WTC11 (cell line): ENCODE results near the gene EIF3B. TPM values are rescaled to one million over a fixed set of nuclear protein-coding genes. Genes with fewer than 3 reads are reported as not detected.
A peak's percentile ranks its signal among the peaks of the same experiment; 100 is the strongest.

Experiments
- E2F5 ChIP-seq: sonication (generic); formaldehyde crosslinking; IDR thresholded peaks from 2 replicates; pipeline ENCODE4 v1.8.1; 2022; ENCODE audit warnings: mild to moderate bottlenecking, moderate library complexity, missing genetic modification reagents
- FOXP1 ChIP-seq: sonication (generic); formaldehyde crosslinking; IDR thresholded peaks from 2 replicates; pipeline ENCODE4 v1.8.0; 2022; ENCODE audit warnings: missing genetic modification reagents, mild to moderate bottlenecking, moderate library complexity, borderline replicate concordance
- HMGA2 ChIP-seq: fragments of 250-450 bp; sonication (Bioruptor Pico); IDR thresholded peaks from 2 replicates; pipeline ENCODE4 v1.4.0; 2021; ENCODE audit warnings: mild to moderate bottlenecking, moderate library complexity
- HMGXB4 ChIP-seq: sonication (generic); formaldehyde crosslinking; IDR thresholded peaks from 2 replicates; pipeline ENCODE4 v1.8.1; 2023; ENCODE audit warnings: mild to moderate bottlenecking, moderate library complexity, missing genetic modification reagents
- KAT7 ChIP-seq: sonication (generic); formaldehyde crosslinking; IDR thresholded peaks from 2 replicates; pipeline ENCODE4 v1.8.1; 2023; ENCODE audit warnings: missing genetic modification reagents, mild to moderate bottlenecking, borderline replicate concordance
- MLX ChIP-seq: sonication (generic); formaldehyde crosslinking; IDR thresholded peaks from 2 replicates; pipeline ENCODE4 v1.8.1; 2023; ENCODE audit warnings: mild to moderate bottlenecking, missing genetic modification reagents, moderate library complexity
- NFE2L1 ChIP-seq: sonication (generic); formaldehyde crosslinking; IDR thresholded peaks from 2 replicates; pipeline ENCODE4 v1.8.1; 2023; ENCODE audit warnings: missing genetic modification reagents
- NFYB ChIP-seq: sonication (generic); formaldehyde crosslinking; conservative IDR thresholded peaks from 2 replicates; pipeline ENCODE4 v1.8.0; 2022; ENCODE audit warnings: low read depth, missing genetic modification reagents
- PREB ChIP-seq: sonication (generic); formaldehyde crosslinking; IDR thresholded peaks from 2 replicates; pipeline ENCODE4 v1.8.1; 2022; ENCODE audit warnings: mild to moderate bottlenecking, missing genetic modification reagents, moderate library complexity, borderline replicate concordance
- RELA ChIP-seq: sonication (generic); formaldehyde crosslinking; IDR thresholded peaks from 2 replicates; pipeline ENCODE4 v1.8.1; 2022; ENCODE audit warnings: missing genetic modification reagents, mild to moderate bottlenecking, borderline replicate concordance
- RORB ChIP-seq: fragments of 250-450 bp; sonication (Bioruptor Pico); IDR thresholded peaks from 2 replicates; pipeline ENCODE4 v1.9.0; 2021; ENCODE audit warnings: mild to moderate bottlenecking
- SOX15 ChIP-seq: fragments of 250-450 bp; sonication (Bioruptor Pico); IDR thresholded peaks from 2 replicates; pipeline ENCODE4 v1.9.0; 2021; ENCODE audit warnings: mild to moderate bottlenecking
- SP1 ChIP-seq: sonication (generic); formaldehyde crosslinking; conservative IDR thresholded peaks from 2 replicates; pipeline ENCODE4 v1.8.1; 2022; ENCODE audit warnings: missing genetic modification reagents
- STAT6 ChIP-seq: sonication (generic); formaldehyde crosslinking; conservative IDR thresholded peaks from 2 replicates; pipeline ENCODE4 v1.8.1; 2023; ENCODE audit warnings: mild to moderate bottlenecking, low read depth, missing genetic modification reagents, moderate library complexity
- TP53 ChIP-seq: sonication (generic); formaldehyde crosslinking; IDR thresholded peaks from 2 replicates; pipeline ENCODE4 v1.8.1; 2023; ENCODE audit warnings: mild to moderate bottlenecking, missing genetic modification reagents
- USF2 ChIP-seq: sonication (generic); formaldehyde crosslinking; IDR thresholded peaks from 2 replicates; pipeline ENCODE4 v1.8.1; 2023; ENCODE audit warnings: mild to moderate bottlenecking, missing genetic modification reagents, moderate library complexity
- ZNF232 ChIP-seq: sonication (generic); formaldehyde crosslinking; IDR thresholded peaks from 2 replicates; pipeline ENCODE4 v1.8.0; 2022; ENCODE audit warnings: mild to moderate bottlenecking, missing genetic modification reagents
- ZNF281 ChIP-seq: sonication (generic); formaldehyde crosslinking; IDR thresholded peaks from 2 replicates; pipeline ENCODE4 v1.8.0; 2023; ENCODE audit warnings: mild to moderate bottlenecking, missing genetic modification reagents
- ZNF396 ChIP-seq: fragments of 250-450 bp; sonication (Bioruptor Pico); IDR thresholded peaks from 2 replicates; pipeline ENCODE4 v1.8.0; 2021; ENCODE audit warnings: mild to moderate bottlenecking, moderate library complexity, borderline replicate concordance
- ZNF532 ChIP-seq: fragments of 250-450 bp; sonication (Bioruptor Pico); IDR thresholded peaks from 2 replicates; pipeline ENCODE4 v1.9.0; 2021; ENCODE audit warnings: mild to moderate bottlenecking, borderline replicate concordance
- ZSCAN18 ChIP-seq: fragments of 250-450 bp; sonication (Bioruptor Pico); IDR thresholded peaks from 2 replicates; pipeline ENCODE4 v2.1.2; 2022; ENCODE audit warnings: mild to moderate bottlenecking, moderate library complexity
- total RNA-seq: library from RNA; stranded (reverse); gene quantifications from 3 replicates; pipeline ENCODE4 v1.2.3, GENCODE V29; 2021

EIF3B gene
- total RNA-seq, 1 experiment from 2014 or later: 361 TPM

- TF ChIP-seq ZNF281 (peak; percentile 83), TP53 (CRISPR knock-in tag) (0 out of 2 replicates have a peak, but pooled peaks have one; percentile 38), KAT7 (CRISPR knock-in tag) (peak; percentile 60; the same call in 1 of the 2 replicates), SOX15 (CRISPR knock-in tag) (no peak), HMGA2 (CRISPR knock-in tag) (no peak), FOXP1 (CRISPR knock-in tag) (peak; percentile 87; the same call in 1 of the 2 replicates), RORB (CRISPR knock-in tag) (no peak), E2F5 (CRISPR knock-in tag) (peak; percentile 98), USF2 (CRISPR knock-in tag) (peak; percentile 99), NFYB (0 out of 2 replicates have a peak, but pooled peaks have one; percentile 11), STAT6 (CRISPR knock-in tag) (no peak), ZNF532 (no peak), ZSCAN18 (CRISPR knock-in tag) (no peak), HMGXB4 (CRISPR knock-in tag) (0 out of 2 replicates have a peak, but pooled peaks have one; percentile 55), SP1 (peak; percentile 68), PREB (0 out of 2 replicates have a peak, but pooled peaks have one; percentile 78), NFE2L1 (peak; percentile 83; the same call in 1 of the 2 replicates), ZNF396 (CRISPR knock-in tag) (no peak), RELA (CRISPR knock-in tag) (peak; percentile 87; the same call in 1 of the 2 replicates), MLX (no peak), ZNF232 (CRISPR knock-in tag) (peak; percentile 92; the same call in 1 of the 2 replicates)
Measured at GRCh38 chr7:2353936-2354185, 766 bp upstream of the EIF3B start (continued).
